ENCODE data around the gene GAS1.

Gene GAS1

DNA sequence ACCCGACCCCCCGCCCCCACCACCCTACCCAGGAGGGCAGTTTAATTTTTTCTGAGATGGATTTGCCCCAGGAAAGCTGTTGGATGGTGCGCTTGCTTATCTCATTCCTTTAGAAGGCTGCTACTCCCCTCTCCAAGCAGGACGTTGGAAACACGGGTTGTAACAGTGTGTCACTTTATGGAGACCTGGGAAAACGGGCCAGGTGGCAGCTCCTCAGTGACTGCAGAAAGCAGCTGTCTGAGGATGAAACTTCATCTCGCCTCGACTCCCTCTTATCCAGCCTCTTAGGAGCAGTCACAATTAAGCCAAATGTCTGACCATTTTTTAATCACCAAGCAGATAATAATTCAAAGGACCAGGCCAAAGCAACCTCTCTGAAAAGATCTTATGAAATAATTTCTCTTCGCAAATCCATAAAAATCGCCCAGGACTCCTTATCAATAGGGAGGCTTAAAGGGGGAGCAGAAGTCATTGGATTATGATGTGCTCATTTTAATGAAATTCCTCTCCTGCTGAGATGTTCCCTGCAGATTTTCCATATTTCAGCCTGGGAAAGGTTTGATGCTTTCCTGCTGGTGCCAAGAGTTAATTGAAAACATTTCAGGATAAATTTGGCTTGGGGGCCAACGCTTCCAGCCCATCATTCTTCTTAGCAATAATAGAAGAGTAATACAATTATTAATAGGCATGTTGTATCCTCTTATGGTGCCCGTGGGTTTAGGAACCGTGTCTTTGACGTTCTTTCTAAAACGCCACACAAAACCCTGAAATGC lies 26.0 kb downstream of the GAS1 start:
- no peak for TF ChIP-seq ZC3H10 (CRISPR knock-in tag; IDR thresholded peaks at IDR 0.05)
- no peak for TF ChIP-seq SNAI2 (CRISPR knock-in tag; IDR thresholded peaks at IDR 0.05)
- TF ChIP-seq BACH2 (CRISPR knock-in tag; IDR thresholded peaks at IDR 0.05; ENCODE audit: borderline replicate concordance) = no peak
- no peak for TF ChIP-seq ESRRG (CRISPR knock-in tag; IDR thresholded peaks at IDR 0.05)
- no peak for TF ChIP-seq GLIS3 (CRISPR knock-in tag; IDR thresholded peaks at IDR 0.05)
- no peak for TF ChIP-seq ZFP30 (CRISPR knock-in tag; IDR thresholded peaks at IDR 0.05)
- TF ChIP-seq PPARA (CRISPR knock-in tag; IDR thresholded peaks at IDR 0.05; ENCODE audit: borderline replicate concordance) = no peak
- TF ChIP-seq, protein P1, sequence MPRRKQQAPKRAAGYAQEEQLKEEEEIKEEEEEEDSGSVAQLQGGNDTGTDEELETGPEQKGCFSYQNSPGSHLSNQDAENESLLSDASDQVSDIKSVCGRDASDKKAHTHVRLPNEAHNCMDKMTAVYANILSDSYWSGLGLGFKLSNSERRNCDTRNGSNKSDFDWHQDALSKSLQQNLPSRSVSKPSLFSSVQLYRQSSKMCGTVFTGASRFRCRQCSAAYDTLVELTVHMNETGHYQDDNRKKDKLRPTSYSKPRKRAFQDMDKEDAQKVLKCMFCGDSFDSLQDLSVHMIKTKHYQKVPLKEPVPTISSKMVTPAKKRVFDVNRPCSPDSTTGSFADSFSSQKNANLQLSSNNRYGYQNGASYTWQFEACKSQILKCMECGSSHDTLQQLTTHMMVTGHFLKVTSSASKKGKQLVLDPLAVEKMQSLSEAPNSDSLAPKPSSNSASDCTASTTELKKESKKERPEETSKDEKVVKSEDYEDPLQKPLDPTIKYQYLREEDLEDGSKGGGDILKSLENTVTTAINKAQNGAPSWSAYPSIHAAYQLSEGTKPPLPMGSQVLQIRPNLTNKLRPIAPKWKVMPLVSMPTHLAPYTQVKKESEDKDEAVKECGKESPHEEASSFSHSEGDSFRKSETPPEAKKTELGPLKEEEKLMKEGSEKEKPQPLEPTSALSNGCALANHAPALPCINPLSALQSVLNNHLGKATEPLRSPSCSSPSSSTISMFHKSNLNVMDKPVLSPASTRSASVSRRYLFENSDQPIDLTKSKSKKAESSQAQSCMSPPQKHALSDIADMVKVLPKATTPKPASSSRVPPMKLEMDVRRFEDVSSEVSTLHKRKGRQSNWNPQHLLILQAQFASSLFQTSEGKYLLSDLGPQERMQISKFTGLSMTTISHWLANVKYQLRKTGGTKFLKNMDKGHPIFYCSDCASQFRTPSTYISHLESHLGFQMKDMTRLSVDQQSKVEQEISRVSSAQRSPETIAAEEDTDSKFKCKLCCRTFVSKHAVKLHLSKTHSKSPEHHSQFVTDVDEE (CRISPR knock-in tag; IDR thresholded peaks at IDR 0.05) = no peak
- TF ChIP-seq, protein P2, sequence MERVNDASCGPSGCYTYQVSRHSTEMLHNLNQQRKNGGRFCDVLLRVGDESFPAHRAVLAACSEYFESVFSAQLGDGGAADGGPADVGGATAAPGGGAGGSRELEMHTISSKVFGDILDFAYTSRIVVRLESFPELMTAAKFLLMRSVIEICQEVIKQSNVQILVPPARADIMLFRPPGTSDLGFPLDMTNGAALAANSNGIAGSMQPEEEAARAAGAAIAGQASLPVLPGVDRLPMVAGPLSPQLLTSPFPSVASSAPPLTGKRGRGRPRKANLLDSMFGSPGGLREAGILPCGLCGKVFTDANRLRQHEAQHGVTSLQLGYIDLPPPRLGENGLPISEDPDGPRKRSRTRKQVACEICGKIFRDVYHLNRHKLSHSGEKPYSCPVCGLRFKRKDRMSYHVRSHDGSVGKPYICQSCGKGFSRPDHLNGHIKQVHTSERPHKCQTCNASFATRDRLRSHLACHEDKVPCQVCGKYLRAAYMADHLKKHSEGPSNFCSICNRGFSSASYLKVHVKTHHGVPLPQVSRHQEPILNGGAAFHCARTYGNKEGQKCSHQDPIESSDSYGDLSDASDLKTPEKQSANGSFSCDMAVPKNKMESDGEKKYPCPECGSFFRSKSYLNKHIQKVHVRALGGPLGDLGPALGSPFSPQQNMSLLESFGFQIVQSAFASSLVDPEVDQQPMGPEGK (CRISPR knock-in tag; IDR thresholded peaks at IDR 0.05; ENCODE audit: borderline replicate concordance) = no peak
- TF ChIP-seq OSR1 (CRISPR knock-in tag; IDR thresholded peaks at IDR 0.05) = no peak
- TF ChIP-seq, protein P3, sequence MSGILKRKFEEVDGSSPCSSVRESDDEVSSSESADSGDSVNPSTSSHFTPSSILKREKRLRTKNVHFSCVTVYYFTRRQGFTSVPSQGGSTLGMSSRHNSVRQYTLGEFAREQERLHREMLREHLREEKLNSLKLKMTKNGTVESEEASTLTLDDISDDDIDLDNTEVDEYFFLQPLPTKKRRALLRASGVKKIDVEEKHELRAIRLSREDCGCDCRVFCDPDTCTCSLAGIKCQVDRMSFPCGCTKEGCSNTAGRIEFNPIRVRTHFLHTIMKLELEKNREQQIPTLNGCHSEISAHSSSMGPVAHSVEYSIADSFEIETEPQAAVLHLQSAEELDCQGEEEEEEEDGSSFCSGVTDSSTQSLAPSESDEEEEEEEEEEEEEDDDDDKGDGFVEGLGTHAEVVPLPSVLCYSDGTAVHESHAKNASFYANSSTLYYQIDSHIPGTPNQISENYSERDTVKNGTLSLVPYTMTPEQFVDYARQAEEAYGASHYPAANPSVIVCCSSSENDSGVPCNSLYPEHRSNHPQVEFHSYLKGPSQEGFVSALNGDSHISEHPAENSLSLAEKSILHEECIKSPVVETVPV (CRISPR knock-in tag; IDR thresholded peaks at IDR 0.05) = no peak
- TF ChIP-seq, protein P4, sequence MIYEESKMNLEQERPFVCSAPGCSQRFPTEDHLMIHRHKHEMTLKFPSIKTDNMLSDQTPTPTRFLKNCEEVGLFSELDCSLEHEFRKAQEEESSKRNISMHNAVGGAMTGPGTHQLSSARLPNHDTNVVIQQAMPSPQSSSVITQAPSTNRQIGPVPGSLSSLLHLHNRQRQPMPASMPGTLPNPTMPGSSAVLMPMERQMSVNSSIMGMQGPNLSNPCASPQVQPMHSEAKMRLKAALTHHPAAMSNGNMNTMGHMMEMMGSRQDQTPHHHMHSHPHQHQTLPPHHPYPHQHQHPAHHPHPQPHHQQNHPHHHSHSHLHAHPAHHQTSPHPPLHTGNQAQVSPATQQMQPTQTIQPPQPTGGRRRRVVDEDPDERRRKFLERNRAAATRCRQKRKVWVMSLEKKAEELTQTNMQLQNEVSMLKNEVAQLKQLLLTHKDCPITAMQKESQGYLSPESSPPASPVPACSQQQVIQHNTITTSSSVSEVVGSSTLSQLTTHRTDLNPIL (CRISPR knock-in tag; IDR thresholded peaks at IDR 0.05; ENCODE audit: low read depth) = no peak
- no peak for TF ChIP-seq TOX (CRISPR knock-in tag; IDR thresholded peaks at IDR 0.05; ENCODE audit: borderline replicate concordance)
- no peak for TF ChIP-seq RARB (CRISPR knock-in tag; IDR thresholded peaks at IDR 0.05)
- TF ChIP-seq ZNF70 (CRISPR knock-in tag; IDR thresholded peaks at IDR 0.05) = no peak
- no peak for ATAC-seq

DNA sequence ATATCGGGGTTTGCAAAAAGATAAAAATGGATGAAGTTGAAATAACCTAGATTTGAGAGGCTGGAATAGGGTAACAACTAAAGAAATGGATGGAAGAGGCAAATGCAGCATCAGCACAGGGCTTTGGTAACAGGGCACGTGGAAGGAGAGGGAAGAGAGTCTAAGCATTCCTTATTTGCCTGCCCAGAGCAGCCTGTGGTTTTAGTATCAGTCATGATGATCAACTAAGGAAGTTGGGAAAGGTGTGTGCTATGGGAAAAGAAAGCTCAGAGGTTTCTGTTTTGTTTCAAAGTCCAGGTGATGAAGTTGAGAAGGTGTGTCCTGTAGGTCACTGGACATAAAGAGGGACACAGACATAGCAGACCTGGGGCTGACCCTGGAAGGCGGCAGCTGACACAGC lies 28.8 kb downstream of the GAS1 start:
- ATAC-seq = no peak

DNA sequence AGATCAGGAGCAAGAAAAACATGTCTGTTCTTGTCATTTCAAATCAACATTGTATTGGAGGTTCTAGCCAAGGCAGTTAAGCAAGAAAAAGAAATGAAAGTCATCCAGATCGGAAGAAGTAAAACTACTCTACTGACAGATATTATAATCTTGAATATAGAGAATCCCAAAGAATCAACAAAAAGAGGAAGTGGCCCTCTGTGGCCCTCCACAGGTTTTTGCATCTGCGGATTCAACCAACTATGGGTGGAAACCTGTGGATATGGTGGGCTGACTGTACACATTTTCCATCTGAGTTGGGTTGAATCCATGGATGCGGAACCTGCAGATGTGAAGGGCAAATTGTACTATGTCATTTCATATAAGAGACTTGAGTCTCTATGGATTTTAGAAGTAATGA lies 35.1 kb downstream of the GAS1 start:
- no peak for ATAC-seq
- TF ChIP-seq PPARA (CRISPR knock-in tag; IDR thresholded peaks at IDR 0.05; ENCODE audit: borderline replicate concordance) (no peak), GLIS3 (CRISPR knock-in tag; IDR thresholded peaks at IDR 0.05) (no peak), ZFP3 (CRISPR knock-in tag; IDR thresholded peaks at IDR 0.05) (no peak), TCF4 (CRISPR knock-in tag; IDR thresholded peaks at IDR 0.05; ENCODE audit: borderline replicate concordance) (no peak), ESRRG (CRISPR knock-in tag; IDR thresholded peaks at IDR 0.05) (no peak)
- TF ChIP-seq, protein P3 (CRISPR knock-in tag; IDR thresholded peaks at IDR 0.05) = no peak
- TF ChIP-seq, protein P5, sequence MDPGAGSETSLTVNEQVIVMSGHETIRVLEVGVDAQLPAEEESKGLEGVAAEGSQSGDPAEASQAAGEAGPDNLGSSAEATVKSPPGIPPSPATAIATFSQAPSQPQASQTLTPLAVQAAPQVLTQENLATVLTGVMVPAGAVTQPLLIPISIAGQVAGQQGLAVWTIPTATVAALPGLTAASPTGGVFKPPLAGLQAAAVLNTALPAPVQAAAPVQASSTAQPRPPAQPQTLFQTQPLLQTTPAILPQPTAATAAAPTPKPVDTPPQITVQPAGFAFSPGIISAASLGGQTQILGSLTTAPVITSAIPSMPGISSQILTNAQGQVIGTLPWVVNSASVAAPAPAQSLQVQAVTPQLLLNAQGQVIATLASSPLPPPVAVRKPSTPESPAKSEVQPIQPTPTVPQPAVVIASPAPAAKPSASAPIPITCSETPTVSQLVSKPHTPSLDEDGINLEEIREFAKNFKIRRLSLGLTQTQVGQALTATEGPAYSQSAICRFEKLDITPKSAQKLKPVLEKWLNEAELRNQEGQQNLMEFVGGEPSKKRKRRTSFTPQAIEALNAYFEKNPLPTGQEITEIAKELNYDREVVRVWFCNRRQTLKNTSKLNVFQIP (CRISPR knock-in tag; IDR thresholded peaks at IDR 0.05; ENCODE audit: borderline replicate concordance, low read depth) = no peak
- TF ChIP-seq, protein P2 (CRISPR knock-in tag; IDR thresholded peaks at IDR 0.05; ENCODE audit: borderline replicate concordance) = no peak

More for the DNA sequence above, 28.8 kb downstream of the GAS1 start:
- TF ChIP-seq TOX (CRISPR knock-in tag; IDR thresholded peaks at IDR 0.05; ENCODE audit: borderline replicate concordance) (no peak), SNAI2 (CRISPR knock-in tag; IDR thresholded peaks at IDR 0.05) (no peak), GLIS3 (CRISPR knock-in tag; IDR thresholded peaks at IDR 0.05) (no peak), CSDC2 (CRISPR knock-in tag; IDR thresholded peaks at IDR 0.05) (no peak), ZC3H10 (CRISPR knock-in tag; IDR thresholded peaks at IDR 0.05) (no peak)
- TF ChIP-seq, protein P1 (CRISPR knock-in tag; IDR thresholded peaks at IDR 0.05) = no peak

All from SK-N-SH treated with all-trans-retinoic acid at 6 μM for 48 hours (cell line).